ENCODE data around the gene DTNB.

The DTNB gene

GRCh38 chr2:25505182-25505581, 168.2 kb downstream of the DTNB start:
- DNase-seq (ENCODE audit: low read depth in 2 of 2) = no peak

DNA sequence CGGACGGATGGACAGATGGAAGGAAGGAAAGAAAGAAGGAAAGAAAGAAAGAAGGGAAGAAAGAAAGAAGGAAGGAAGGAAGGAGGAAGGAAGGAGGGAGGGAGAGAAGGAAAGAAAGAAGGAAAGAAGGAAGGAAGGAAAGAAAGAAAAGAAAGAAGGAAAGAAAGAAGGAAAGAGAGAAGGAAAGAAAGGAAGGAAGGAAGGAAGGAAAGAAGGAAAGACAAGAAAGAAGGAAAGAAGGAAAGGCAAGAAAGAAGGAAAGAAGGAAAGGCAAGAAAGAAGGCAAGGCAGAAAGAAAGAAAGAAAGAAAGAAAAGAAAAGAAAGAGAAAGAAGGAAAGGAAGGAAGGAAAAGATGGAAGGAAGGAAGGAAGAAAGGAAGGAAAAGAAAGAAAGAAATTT, 169.1 kb downstream of the DTNB start:
- no peak for DNase-seq (ENCODE audit: low read depth in 2 of 2)

- no peak for DNase-seq (ENCODE audit: low read depth in 2 of 2)
These were observed 174.2 kb downstream of the DTNB start for GRCh38 chr2:25499157-25499556.

GRCh38 chr2:25497918-25498407, 175.4 kb downstream of the DTNB start:
- no peak for DNase-seq (ENCODE audit: low read depth in 2 of 2)

DNA sequence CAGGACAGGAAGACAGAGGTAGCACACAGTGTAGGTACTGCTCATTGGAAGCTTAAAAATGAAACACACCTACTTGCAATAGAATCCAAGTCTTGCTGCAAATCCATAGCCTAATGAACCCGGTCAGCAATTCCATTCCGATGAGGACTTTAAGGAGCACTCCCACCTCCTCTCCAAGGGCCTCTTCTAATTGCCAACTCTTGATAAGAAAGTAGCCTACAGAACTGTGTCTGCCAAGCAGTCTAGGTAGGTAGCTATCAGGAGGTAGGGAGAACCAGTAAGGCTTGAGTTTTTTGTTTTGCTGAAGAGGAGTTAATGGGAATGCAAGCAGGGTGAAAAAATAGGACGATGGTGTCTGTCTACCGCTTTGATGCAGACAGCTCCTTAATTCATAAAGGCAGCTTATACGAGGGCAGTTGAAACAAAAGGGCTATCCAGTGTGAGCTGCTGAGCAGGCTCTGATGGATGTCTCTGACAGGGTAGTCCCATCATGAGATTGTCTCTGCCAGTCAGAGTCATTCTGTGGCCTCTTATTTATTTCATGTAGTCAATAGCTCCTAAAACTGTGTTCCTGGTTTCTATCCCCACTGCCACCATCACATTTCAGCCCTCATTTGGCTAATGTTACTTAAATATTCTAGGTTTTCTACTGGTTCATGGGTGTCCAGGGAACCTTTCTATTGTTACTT, 176.0 kb downstream of the DTNB start:
- no peak for DNase-seq (ENCODE audit: low read depth in 2 of 2)

DNA sequence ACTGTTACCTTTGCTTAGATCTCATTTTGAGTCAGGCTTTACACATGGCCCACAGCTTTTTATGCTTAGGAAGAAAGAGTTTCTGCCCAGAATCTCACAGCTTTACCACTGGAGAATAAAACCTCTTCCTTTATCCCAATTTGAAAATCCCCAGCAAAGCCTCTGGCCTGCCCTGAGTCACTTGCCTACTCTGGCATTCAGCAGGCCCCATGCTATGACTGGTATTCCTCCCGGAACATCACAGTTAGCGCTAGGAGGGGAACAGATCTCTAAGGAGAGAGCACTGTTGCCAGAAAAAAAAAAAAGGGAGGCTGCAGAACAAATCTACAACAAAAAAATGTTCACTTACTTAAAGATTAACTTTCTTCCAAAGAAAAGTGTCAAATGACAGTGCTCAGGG, 178.8 kb downstream of the DTNB start:
- DNase-seq (ENCODE audit: low read depth in 2 of 2) = no peak

- no peak for DNase-seq (ENCODE audit: low read depth in 2 of 2)
These were observed 180.2 kb downstream of the DTNB start for GRCh38 chr2:25493207-25493606.

- DNase-seq (ENCODE audit: low read depth in 2 of 2) = no peak
These were observed 180.7 kb downstream of the DTNB start for GRCh38 chr2:25492726-25493125.

GRCh38 chr2:25491966-25492532, 181.3 kb downstream of the DTNB start:
- DNase-seq (ENCODE audit: low read depth in 2 of 2) = no peak

- no peak for DNase-seq (ENCODE audit: low read depth in 2 of 2)
These were observed 182.2 kb downstream of the DTNB start for GRCh38 chr2:25491003-25491696.

DNA sequence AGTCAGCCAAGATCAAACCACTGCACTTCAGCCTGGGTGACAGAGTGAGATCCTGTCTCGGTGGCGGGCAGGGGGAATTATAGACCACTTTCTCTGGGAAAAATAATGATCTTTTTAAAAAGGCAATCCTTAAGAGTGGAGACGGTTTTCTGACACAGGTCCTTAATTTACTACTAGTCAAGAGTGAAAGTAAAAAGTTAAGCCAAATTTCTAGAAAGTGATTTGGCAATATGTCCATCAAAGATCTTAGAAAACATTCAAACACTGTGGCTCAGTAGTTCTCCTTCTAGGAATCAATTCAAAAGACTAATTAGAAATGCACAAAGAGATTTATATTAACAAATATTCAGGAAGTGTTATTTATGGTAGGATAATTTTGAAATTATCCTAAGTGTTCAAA, 183.2 kb downstream of the DTNB start:
- DNase-seq (ENCODE audit: low read depth in 2 of 2) = no peak

DNA sequence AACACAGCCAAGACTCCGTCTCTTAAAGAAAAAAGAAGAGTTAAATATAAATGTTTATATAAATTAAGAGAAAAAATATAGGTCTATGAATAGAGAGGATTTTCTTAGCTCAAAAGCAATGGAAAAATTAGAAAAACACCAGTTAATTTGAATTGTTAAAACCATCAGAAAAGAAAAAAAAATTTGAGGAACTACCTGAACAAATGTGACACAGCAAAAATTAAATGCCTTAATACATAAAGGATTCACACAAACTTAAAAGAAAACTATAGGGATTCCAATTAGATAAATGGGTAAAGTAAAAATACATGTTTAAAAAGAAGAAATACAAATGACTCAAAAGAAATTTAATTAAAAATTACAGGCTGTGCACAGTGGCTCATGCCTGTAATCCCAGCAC, 183.7 kb downstream of the DTNB start:
- DNase-seq (ENCODE audit: low read depth in 2 of 2) = no peak

DNA sequence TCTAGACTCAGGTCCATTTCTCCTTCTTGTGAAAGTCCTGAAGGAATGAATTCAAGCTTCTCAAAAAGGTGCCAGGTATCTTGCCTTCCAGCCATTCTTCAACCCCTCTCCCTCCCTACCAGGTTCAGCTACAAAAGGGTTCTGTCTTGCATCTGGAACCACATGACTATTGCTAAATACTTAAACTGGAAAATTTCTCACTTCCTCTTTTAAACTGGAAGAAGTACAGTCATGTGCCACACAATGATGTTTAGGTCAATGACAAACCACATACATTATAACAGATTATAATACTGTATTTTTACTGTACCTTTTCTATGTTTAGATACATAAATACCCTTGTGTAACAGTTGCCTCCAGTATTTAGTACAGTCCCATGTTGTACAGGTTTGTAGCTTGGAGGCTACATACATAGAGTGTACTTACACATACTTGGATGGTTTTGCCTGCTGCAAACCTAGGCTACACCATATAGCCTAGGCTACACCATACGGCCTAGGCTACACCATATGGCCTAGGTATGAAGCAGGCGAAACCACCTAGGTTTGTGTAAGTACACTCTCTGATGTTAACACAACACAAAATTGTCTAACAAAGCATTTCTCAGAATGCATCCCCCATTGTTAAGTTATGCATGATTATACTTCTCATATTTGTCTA, 189.6 kb downstream of the DTNB start:
- no peak for DNase-seq (ENCODE audit: low read depth in 2 of 2)

DNA sequence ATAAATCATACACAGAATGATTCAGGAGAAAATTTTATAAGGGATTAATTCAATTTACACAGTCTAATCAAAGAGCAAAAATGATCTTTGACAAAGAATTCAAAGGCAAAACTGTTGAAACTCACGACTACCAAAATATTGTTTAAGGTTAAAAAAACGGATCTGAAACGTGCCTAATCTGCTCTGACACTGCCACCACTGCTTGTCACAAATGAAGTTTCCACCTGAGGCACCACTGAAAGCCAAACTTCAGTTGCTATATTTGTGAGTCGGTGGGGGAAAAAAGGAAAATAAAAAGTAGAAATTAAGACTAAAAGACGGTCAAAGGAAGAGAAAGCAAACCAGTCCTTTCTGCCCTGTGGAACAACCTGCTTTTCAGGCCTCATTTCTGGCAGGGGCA, 191.0 kb downstream of the DTNB start:
- no peak for DNase-seq (ENCODE audit: low read depth in 2 of 2)

GRCh38 chr2:25481381-25482300, 191.7 kb downstream of the DTNB start:
- no peak for DNase-seq (ENCODE audit: low read depth in 2 of 2)

DNA sequence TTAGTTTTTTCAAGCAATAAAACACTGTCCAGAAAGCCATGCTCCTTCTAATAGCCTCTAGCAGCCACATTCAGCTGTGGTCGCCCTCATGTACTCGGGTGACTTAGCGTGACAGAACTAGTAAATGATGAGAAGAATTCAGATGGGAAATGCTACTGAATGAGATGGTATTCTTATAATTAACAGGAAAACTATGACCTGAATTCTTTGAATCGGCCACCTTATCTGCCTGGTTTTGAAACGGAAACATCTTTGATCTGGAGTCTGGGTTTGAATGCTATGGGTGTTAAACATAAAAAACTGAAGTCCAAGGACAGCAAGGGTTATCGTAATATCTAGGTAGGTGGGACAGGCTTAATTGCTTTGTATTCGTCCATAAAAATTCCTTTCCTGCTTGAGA, 192.8 kb downstream of the DTNB start:
- no peak for DNase-seq (ENCODE audit: low read depth in 2 of 2)

GRCh38 chr2:25479761-25480160, 193.6 kb downstream of the DTNB start:
- no peak for DNase-seq (ENCODE audit: low read depth in 2 of 2)

DNA sequence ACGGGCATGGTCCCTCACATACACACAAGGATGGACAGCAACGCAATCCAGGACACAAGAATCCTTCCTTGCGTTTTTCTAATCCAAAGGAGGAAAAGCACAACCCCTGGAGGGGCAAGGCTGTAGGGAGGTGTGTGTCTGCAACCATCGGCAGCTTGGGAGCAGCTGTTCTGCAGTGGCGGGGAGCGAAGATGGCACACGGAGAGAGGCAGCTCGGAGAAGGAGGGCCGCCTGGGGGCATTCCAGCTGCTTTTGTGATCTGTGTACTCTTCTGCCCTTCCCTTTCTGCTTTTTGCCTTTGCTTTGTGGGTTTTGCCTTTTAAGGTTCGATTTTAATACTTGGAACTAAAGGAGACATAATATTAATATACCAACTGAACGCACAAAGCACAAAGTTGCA, 194.6 kb downstream of the DTNB start:
- no peak for DNase-seq (ENCODE audit: low read depth in 2 of 2)

DNA sequence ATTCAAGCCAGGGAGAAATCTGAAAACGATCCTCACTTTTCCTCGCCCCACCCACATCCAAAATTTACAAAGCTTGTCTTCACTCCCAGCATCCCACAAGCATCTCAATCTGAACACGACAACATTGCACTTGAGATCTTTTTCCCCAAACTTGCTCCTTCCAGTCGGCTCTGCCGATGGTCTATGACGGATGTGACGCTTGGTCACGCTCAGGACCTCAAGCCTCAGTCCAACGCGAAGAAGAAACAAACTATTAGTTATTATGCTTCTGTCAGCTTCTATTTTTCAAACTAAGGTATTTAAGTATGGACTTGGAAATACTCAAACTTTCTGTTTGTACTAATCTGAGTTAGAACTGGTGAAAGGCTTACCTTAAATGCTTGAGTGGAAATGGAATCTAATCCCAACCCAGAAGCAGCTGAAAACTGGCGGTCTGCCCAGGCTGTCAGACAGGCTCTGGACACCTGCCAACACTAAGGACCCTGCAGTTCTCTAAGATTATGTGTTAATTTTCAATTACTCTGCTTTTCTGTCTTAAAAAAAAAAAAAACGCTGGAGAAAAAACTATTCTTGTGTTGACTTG, 199.5 kb downstream of the DTNB start:
- DNase-seq (ENCODE audit: low read depth in 2 of 2) = no peak

DNA sequence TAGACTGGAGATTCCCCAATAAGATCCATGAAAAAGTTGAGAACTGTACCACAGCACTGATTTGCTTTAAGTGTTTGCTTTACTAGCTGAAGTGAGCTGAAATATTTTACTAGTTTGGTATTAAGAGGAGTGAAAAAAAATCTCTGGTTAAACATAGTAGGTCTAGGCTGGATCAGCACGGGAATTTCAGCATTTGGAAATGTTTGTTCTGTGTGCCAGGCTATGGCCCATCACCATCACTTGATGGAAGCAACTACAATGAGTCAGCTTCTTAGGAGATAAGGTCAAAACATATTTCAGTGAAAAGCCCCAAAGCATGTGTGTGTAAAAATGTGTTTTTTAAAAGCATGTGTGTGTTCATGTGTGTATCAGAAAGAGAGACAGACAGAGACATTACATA, 200.2 kb downstream of the DTNB start:
- DNase-seq (ENCODE audit: low read depth in 2 of 2) = no peak

DNA sequence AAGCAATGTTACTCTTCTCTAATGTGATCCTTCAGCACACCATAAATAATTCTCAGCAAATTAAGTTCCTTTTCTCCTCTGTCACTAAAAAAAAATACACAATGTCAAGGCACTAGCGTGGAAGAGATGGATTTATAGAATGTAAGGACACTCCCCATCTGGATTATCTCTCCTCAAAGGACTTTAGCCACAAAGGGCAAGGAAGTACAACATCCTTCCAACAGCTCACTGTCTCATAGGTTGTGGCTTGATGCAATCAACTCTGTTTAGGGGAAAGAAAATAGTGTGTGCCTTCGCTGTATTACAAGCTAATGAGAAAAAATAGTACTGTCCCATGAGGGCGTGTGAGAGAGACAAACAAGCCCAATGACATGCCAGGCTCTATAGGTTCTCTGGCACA, 202.6 kb downstream of the DTNB start:
- DNase-seq (ENCODE audit: low read depth in 2 of 2) = no peak
